ENCODE measurements around the gene GAB4.
"Not testable (repeated sequence)": the region's sequence is repeated elsewhere in the genome, so short reads cannot be mapped to it uniquely, and the experiment has no call there.

The GAB4 gene

GRCh38 chr22:17007852-17008731 is at the start of gene GAB4:
GAB4 (minus strand) TSS chr22:17008222; CDS start chr22:17008114, 108 bp downstream.
- no peak for DNase-seq

GRCh38 chr22:17056807-17057206 is 48.8 kb upstream of the GAB4 start:
- no peak for DNase-seq

- no peak for DNase-seq
Measured at GRCh38 chr22:17056058-17056457, 48.0 kb upstream of the GAB4 start.

- DNase-seq: no peak
Measured at GRCh38 chr22:17047656-17048055, 39.6 kb upstream of the GAB4 start.

- no peak for DNase-seq
Measured at GRCh38 chr22:17046566-17047348, 38.7 kb upstream of the GAB4 start.

GRCh38 chr22:17043521-17043920 is 35.5 kb upstream of the GAB4 start:
- no peak for DNase-seq

GRCh38 chr22:17036842-17037711 is 29.1 kb upstream of the GAB4 start:
- not testable (repeated sequence) for DNase-seq

GRCh38 chr22:17035976-17036841 is 28.2 kb upstream of the GAB4 start:
- not testable (repeated sequence) for DNase-seq

GRCh38 chr22:17035246-17035645 is 27.2 kb upstream of the GAB4 start:
- DNase-seq: no peak

GRCh38 chr22:17034532-17034931 is 26.5 kb upstream of the GAB4 start:
- not testable (repeated sequence) for DNase-seq

GRCh38 chr22:17032277-17032676 is 24.3 kb upstream of the GAB4 start:
- not testable (repeated sequence) for DNase-seq

- DNase-seq: not testable (repeated sequence)
Measured at GRCh38 chr22:17024380-17024779, 16.4 kb upstream of the GAB4 start.

GRCh38 chr22:17015552-17015951 is 7.5 kb upstream of the GAB4 start:
- DNase-seq: not testable (repeated sequence)

GRCh38 chr22:17014101-17014440 is 6.0 kb upstream of the GAB4 start:
- DNase-seq: not testable (repeated sequence)

- no peak for DNase-seq
Measured at GRCh38 chr22:17013396-17014100, 5.5 kb upstream of the GAB4 start.

GRCh38 chr22:17012267-17012666 is 4.2 kb upstream of the GAB4 start:
- no peak for DNase-seq

GRCh38 chr22:17009640-17010291 is 1.7 kb upstream of the GAB4 start:
- no peak for DNase-seq

GRCh38 chr22:17007257-17007656 is 765 bp downstream of the GAB4 start:
- no peak for DNase-seq

- no peak for DNase-seq
Measured at GRCh38 chr22:16989915-16990314, 18.1 kb downstream of the GAB4 start.

GRCh38 chr22:16988257-16988656 is 19.8 kb downstream of the GAB4 start:
- no peak for DNase-seq

GRCh38 chr22:16987822-16988221 is 20.2 kb downstream of the GAB4 start:
- DNase-seq: no peak
